Suprapubic skin (tissue), 4 donors: Measurements from ENCODE around the gene NINL.

Experiments
- EP300 ChIP-seq: sonication (generic); formaldehyde crosslinking; IDR thresholded peaks from one replicate; pipeline ENCODE4 v1.6.1; 2017; ENCODE audit warnings: antibody characterized with exemption
- POLR2AphosphoS5 ChIP-seq, 3 donors: sonication (generic); formaldehyde crosslinking; IDR thresholded peaks; one replicate each; pipeline ENCODE4 v1.6.1; 2017; ENCODE audit warnings: antibody characterized with exemption in 3 of 3
- TF ChIP-seq, protein P1 (sequence below), 2 donors: fragments of 200-600 bp in 1 of 2; fragments of 450-650 bp in 1 of 2; sonication (generic) in 1 of 2; IDR thresholded peaks; one replicate each; pipeline ENCODE4 v1.5.1; 2016 to 2019; ENCODE audit warnings: antibody characterized with exemption in 2 of 2, mild to moderate bottlenecking in 1 of 2, moderate library complexity in 1 of 2

DNA sequence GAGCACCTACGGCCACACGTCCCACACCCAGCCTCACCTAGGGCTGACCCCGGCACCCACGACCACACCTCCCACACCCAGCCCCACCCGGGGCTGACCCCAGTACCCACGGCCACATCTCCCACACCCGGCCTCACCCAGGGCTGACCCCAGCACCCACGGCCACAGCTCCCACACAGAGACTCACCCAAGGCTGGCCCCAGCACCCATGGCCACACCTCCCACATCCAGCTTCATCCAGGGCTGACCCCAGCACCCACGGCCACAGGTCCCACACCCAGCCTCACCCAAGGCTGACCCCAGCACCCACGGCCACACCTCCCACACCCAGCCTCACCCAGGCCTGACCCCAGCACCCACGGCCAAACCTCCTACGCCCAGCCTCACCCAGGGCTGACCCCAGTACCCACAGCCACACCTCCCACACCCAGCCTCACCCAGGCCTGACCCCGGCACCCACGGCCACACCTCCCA lies 36.7 kb downstream of the NINL start:
- TF ChIP-seq, protein P1, sequence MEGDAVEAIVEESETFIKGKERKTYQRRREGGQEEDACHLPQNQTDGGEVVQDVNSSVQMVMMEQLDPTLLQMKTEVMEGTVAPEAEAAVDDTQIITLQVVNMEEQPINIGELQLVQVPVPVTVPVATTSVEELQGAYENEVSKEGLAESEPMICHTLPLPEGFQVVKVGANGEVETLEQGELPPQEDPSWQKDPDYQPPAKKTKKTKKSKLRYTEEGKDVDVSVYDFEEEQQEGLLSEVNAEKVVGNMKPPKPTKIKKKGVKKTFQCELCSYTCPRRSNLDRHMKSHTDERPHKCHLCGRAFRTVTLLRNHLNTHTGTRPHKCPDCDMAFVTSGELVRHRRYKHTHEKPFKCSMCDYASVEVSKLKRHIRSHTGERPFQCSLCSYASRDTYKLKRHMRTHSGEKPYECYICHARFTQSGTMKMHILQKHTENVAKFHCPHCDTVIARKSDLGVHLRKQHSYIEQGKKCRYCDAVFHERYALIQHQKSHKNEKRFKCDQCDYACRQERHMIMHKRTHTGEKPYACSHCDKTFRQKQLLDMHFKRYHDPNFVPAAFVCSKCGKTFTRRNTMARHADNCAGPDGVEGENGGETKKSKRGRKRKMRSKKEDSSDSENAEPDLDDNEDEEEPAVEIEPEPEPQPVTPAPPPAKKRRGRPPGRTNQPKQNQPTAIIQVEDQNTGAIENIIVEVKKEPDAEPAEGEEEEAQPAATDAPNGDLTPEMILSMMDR (IDR thresholded peaks at IDR 0.05): no peak
- no peak for TF ChIP-seq POLR2AphosphoS5 (IDR thresholded peaks at IDR 0.05)
- no peak for TF ChIP-seq EP300
